Hepatocyte (in vitro differentiated cells): ENCODE measurements around the gene HELZ2.

ENCODE experiments used
- EZH2 ChIP-seq: fragments of 200-600 bp; sonication (generic); IDR thresholded peaks from 2 replicates; pipeline ENCODE4 v1.6.1; 2016; ENCODE audit warnings: antibody characterized with exemption, mild to moderate bottlenecking, borderline replicate concordance
- EZH2phosphoT487 ChIP-seq: fragments of 200-600 bp; sonication (generic); IDR thresholded peaks from one replicate; pipeline ENCODE4 v1.6.1; 2018; ENCODE audit warnings: antibody characterized with exemption, mild to moderate bottlenecking, low read depth, moderate library complexity; ENCODE audit not compliant: unreplicated experiment, severe bottlenecking
- TF ChIP-seq, protein P1 (sequence below): fragments of 200-600 bp; sonication (generic); IDR thresholded peaks from 2 replicates; pipeline ENCODE4 v1.5.1; 2016; ENCODE audit warnings: antibody characterized with exemption, mild to moderate bottlenecking; ENCODE audit not compliant: poor library complexity

DNA sequence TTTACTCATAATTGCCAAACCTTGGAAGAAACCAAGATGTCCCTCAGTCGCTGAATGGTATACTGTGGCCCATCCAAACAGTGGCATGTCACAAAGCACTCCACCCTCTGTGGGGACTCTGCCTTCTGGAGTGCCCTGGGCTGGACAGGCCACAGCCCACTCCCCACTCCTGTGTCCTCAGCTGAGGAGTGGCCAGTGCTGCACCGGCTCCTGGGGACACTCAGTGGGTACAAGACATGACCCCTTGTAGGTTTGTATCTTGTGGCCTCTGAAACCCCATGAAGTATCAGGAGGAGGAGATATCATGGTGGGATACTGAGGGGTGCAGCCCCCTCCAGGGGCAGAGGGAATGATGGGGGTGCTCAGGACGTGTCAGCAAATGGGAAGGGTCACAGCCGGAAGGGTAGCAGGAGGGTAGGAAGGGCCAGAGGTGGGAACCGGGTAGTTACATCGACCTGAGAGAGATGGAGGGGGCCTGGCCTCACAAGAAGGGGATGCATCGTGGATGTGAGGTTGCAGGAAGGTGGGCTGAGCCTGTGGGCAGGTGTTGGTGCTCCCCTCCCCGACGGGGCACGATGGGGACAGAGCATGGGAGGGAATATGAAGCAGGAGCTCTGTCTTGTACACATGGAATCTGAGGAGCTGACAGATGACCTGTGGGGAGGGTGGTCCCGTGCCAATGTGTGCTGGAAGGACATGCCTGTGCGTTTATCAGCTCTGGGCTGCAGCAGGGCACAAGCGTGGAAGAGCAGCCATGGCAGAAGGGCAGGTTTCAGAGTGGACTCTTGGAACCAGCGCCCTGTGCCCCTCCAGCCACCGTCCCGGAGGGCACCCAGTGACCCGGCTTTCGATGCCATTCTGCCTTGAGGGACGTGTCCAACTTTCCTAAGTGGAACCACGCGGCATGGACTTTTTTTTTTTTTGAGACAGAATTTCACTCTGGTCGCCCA lies 11.9 kb upstream of the HELZ2 start:
- TF ChIP-seq, protein P1, sequence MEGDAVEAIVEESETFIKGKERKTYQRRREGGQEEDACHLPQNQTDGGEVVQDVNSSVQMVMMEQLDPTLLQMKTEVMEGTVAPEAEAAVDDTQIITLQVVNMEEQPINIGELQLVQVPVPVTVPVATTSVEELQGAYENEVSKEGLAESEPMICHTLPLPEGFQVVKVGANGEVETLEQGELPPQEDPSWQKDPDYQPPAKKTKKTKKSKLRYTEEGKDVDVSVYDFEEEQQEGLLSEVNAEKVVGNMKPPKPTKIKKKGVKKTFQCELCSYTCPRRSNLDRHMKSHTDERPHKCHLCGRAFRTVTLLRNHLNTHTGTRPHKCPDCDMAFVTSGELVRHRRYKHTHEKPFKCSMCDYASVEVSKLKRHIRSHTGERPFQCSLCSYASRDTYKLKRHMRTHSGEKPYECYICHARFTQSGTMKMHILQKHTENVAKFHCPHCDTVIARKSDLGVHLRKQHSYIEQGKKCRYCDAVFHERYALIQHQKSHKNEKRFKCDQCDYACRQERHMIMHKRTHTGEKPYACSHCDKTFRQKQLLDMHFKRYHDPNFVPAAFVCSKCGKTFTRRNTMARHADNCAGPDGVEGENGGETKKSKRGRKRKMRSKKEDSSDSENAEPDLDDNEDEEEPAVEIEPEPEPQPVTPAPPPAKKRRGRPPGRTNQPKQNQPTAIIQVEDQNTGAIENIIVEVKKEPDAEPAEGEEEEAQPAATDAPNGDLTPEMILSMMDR, result no peak
- TF ChIP-seq EZH2, result no peak
- no peak for TF ChIP-seq EZH2phosphoT487
